Suprapubic skin (tissue), 4 donors: ENCODE results near the gene NFKBIL1. TPM values are rescaled to one million over a fixed set of nuclear protein-coding genes. Genes with fewer than 3 reads are reported as not detected.

Source experiments
- DNase-seq, 2 donors: peaks; one replicate each; pipeline ENCODE4 v3.0.0-alpha.2; 2019; ENCODE audit warnings: low spot score in 2 of 2
- H3K27ac ChIP-seq: fragments of 200-600 bp; sonication (generic); one replicate; pipeline ENCODE4 v1.5.1; 2019
- H3K27me3 ChIP-seq: fragments of 200-600 bp; sonication (generic); one replicate; pipeline ENCODE4 v1.5.1; 2019
- H3K36me3 ChIP-seq: fragments of 200-600 bp; sonication (generic); one replicate; pipeline ENCODE4 v1.5.1; 2019
- H3K4me1 ChIP-seq: fragments of 200-600 bp; sonication (generic); one replicate; pipeline ENCODE4 v1.5.1; 2019
- H3K4me3 ChIP-seq: fragments of 200-600 bp; sonication (generic); one replicate; pipeline ENCODE4 v1.5.1; 2019; ENCODE audit warnings: mild to moderate bottlenecking
- H3K9me3 ChIP-seq: fragments of 200-600 bp; sonication (generic); one replicate; pipeline ENCODE4 v1.5.1; 2019
- EP300 ChIP-seq: sonication (generic); formaldehyde crosslinking; IDR thresholded peaks from one replicate; pipeline ENCODE4 v1.6.1; 2017; ENCODE audit warnings: antibody characterized with exemption
- POLR2A ChIP-seq, 2 donors: fragments of 450-650 bp; IDR thresholded peaks; one replicate each; pipeline ENCODE4 v1.6.1; 2017; ENCODE audit warnings: antibody characterized with exemption in 2 of 2, mild to moderate bottlenecking in 2 of 2, moderate library complexity in 2 of 2
- POLR2AphosphoS5 ChIP-seq, 3 donors: sonication (generic); formaldehyde crosslinking; IDR thresholded peaks; one replicate each; pipeline ENCODE4 v1.6.1; 2017; ENCODE audit warnings: antibody characterized with exemption in 3 of 3
- WGBS: methylation state at CpG from one replicate; pipeline ENCODE4 v1.1.5; 2018; 5-methylcytosine and 5-hydroxymethylcytosine counted together
- total RNA-seq, 4 donors: library from RNA; depleted of rRNA; stranded (reverse); fragments of >200 nt; gene quantifications; one replicate each; pipeline ENCODE4 v1.1.0, GENCODE V29; 2016
- TF ChIP-seq, protein P1 (sequence below), 2 donors: fragments of 200-600 bp in 1 of 2; fragments of 450-650 bp in 1 of 2; sonication (generic) in 1 of 2; IDR thresholded peaks; one replicate each; pipeline ENCODE4 v1.5.1; 2016 to 2019; ENCODE audit warnings: antibody characterized with exemption in 2 of 2, mild to moderate bottlenecking in 1 of 2, moderate library complexity in 1 of 2

The NFKBIL1 gene
- total RNA-seq, 4 donors from 2014 or later = 23.6 to 29.5 (median 25.7) TPM

DNA sequence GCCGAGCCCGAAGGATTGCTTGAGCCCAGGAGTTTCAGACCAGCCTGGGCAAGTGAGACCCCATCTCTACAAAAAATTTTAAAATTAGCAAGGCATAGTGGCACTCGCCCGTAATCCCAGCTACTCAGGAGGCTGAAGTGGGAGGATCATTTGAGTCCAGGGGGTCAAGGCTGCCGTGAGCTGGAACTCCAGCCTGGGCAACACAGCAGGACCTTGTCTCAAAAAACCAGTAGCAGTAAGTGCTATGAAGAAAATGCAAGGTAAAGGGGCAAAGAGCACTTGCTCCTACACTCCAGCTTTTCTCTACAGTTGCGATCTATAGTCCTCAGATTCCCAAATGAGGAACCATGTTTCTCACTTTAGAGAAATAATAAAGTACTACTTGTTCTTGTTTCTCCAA lies 3.8 kb upstream of the NFKBIL1 start:
- no peak for DNase-seq
- peaks cover 57% of the 10 kb centered on the region for H3K4me1 ChIP-seq
- TF ChIP-seq, protein P1, sequence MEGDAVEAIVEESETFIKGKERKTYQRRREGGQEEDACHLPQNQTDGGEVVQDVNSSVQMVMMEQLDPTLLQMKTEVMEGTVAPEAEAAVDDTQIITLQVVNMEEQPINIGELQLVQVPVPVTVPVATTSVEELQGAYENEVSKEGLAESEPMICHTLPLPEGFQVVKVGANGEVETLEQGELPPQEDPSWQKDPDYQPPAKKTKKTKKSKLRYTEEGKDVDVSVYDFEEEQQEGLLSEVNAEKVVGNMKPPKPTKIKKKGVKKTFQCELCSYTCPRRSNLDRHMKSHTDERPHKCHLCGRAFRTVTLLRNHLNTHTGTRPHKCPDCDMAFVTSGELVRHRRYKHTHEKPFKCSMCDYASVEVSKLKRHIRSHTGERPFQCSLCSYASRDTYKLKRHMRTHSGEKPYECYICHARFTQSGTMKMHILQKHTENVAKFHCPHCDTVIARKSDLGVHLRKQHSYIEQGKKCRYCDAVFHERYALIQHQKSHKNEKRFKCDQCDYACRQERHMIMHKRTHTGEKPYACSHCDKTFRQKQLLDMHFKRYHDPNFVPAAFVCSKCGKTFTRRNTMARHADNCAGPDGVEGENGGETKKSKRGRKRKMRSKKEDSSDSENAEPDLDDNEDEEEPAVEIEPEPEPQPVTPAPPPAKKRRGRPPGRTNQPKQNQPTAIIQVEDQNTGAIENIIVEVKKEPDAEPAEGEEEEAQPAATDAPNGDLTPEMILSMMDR (IDR thresholded peaks at IDR 0.05) = no peak
- TF ChIP-seq EP300 (no peak), POLR2AphosphoS5 (IDR thresholded peaks at IDR 0.05) (no peak), POLR2A (IDR thresholded peaks at IDR 0.05) (no peak)
- WGBS = 95% methylated on average over 6 of the region's 6 CpGs
- no peak overlapping the region for H3K27ac ChIP-seq
- H3K4me3 ChIP-seq = no peak overlapping the region
- H3K9me3 ChIP-seq = no peaks in the 10 kb centered on the region
- H3K36me3 ChIP-seq = peaks cover 15% of the 10 kb centered on the region
- H3K27me3 ChIP-seq = no peaks in the 10 kb centered on the region

DNA sequence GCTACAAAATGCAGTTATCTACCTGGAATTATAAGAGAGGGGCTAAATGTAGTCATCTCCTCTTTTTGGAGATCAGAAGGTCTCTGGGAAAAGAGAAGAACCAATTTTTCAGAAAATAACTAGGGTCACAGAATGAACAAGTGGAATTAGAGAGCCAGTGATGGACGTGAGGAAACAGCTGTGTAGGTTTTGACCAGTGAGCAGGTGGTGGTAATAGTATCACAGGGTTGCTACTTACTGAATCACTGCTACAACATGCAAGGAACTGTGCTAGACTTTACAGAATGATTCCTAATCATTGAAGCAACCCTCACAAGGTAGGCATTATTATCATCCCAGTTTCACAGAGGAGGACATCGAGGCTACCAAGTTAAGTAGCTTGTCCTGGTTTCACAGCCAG lies 2.7 kb upstream of the NFKBIL1 start:
- Histone ChIP-seq H3K9me3 (no peaks in the 10 kb centered on the region), H3K4me3 (no peak overlapping the region), H3K27me3 (no peaks in the 10 kb centered on the region), H3K4me1 (peaks cover 46% of the 10 kb centered on the region), H3K27ac (no peak overlapping the region), H3K36me3 (peaks cover 14% of the 10 kb centered on the region)
- 71% methylated on average over 2 of the region's 2 CpGs for WGBS
- DNase-seq = no peak
- TF ChIP-seq, protein P1 (IDR thresholded peaks at IDR 0.05) = no peak
- TF ChIP-seq POLR2AphosphoS5 (IDR thresholded peaks at IDR 0.05) (no peak), EP300 (no peak), POLR2A (IDR thresholded peaks at IDR 0.05) (no peak)

DNA sequence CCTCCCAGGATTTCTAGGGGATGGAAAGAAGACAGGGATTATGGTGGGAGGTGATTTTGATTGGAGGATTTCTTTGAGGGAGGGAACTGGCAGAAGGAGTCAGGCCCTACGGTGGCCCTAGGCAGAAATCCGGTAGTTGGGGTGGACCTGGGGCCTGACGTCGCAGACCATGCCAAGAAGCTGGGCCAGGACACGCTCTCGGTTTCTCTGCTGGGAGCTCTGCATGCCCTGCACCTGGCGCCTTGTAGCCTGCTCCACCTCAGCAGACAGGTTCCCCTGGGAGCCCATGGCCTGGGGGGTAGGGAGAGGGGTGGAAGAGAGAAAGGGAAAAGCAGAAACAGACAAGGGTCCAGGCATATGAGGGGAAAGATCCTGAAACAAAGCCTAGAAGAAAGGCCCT lies 2.1 kb upstream of the NFKBIL1 start:
- no peak for DNase-seq
- no peak overlapping the region for H3K27ac ChIP-seq
- H3K36me3 ChIP-seq = peaks cover 15% of the 10 kb centered on the region
- 62% methylated on average over 7 of the region's 7 CpGs for WGBS
- TF ChIP-seq POLR2AphosphoS5 (IDR thresholded peaks at IDR 0.05) (no peak), EP300 (no peak), POLR2A (IDR thresholded peaks at IDR 0.05) (no peak)
- TF ChIP-seq, protein P1 (IDR thresholded peaks at IDR 0.05) = no peak
- no peak overlapping the region for H3K4me3 ChIP-seq
- H3K9me3 ChIP-seq = no peaks in the 10 kb centered on the region
- peaks cover 40% of the 10 kb centered on the region for H3K4me1 ChIP-seq
- H3K27me3 ChIP-seq = no peaks in the 10 kb centered on the region

DNA sequence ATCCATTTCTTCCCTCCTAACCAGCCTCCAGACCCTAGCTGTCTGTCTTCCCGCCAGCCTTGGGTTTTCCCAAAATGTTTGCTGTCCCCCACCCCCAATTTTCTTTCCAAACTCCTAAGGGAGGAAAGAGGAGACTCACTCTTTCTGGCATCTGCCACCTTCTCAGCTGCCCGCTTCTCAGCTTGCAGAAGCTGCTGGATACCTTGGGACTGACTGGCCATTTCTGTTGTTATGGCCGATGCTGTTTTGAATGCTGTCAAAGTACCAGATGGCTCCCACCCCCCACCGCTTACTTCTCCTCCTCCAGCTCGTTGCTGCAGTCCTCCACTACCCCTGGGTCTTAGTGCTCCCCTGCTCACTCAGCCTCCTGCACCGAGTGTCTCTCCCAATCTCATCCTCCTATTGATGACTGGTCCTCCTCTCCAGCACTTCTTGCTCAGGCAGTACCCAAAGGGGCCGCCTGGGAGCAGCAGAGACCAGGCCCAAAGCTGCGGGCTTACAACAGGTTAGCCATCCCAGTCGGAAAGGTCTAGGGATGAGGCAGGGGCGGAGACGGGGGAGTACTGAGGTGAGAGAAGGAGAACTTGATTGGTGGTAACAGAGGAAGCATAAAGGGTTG lies 960 bp upstream of the NFKBIL1 start, which contains the start of gene ATP6V1G2:
ATP6V1G2 (minus strand) TSS at position 270 of the 619 bp plus-strand sequence; CDS start at position 221, 49 bp downstream.
- Histone ChIP-seq H3K4me3 (peak within 1 kb of the TSS; percentile 40), H3K4me1 (peaks cover 34% of the 10 kb centered on the region), H3K9me3 (no peaks in the 10 kb centered on the region), H3K27me3 (no peaks in the 10 kb centered on the region), H3K27ac (peak within 1 kb of the TSS; percentile 57), H3K36me3 (peaks cover 27% of the 10 kb centered on the region)
- TF ChIP-seq POLR2A (IDR thresholded peaks at IDR 0.05) (no peak), POLR2AphosphoS5 (IDR thresholded peaks at IDR 0.05) (peak in 2 of 3 donors; percentile 17 to 26), EP300 (no peak)
- TF ChIP-seq, protein P1 (IDR thresholded peaks at IDR 0.05) = peak; percentile 97
- WGBS = 6% methylated on average over 11 of the region's 11 CpGs
- DNase-seq = peak; percentile 94 to 95

DNA sequence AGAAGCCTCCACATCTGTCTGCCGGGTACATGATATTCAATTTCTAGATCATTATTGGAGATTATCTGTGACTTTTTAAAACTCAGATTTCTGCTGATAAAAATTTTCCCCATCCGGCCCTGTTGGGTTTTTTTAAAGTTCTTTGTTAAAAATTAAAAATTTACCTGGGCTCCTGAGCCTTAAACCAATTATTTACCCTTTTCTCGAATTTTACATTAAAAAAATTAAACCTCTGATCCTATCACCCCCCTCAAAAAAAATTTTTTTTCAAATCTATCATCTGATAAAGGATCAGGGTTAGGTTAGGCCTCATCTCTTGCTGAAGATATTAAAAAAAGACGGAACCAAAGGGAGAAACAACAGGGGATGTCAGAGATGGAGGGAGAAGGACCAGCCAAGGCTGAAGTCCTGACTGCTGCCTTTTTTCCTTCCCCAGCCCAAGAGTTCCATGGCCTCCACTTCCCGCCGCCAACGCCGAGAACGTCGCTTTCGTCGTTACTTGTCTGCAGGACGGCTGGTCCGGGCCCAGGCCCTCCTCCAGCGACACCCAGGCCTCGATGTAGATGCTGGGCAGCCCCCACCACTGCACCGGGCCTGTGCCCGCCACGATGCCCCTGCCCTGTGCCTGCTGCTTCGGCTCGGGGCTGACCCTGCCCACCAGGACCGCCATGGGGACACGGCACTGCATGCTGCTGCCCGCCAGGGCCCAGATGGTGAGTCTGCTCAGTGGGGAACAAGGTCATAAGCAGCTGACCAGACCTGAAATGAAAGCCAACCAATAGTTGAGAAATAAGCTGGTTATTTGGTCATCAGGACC lies 527 bp downstream of the NFKBIL1 start:
- 78% methylated on average over 24 of the region's 24 CpGs for WGBS
- Histone ChIP-seq H3K27ac (peak overlapping the region; percentile 57), H3K36me3 (peaks cover 34% of the 10 kb centered on the region), H3K4me1 (peaks cover 25% of the 10 kb centered on the region), H3K9me3 (no peaks in the 10 kb centered on the region), H3K27me3 (no peaks in the 10 kb centered on the region), H3K4me3 (peak overlapping the region; percentile 40)
- TF ChIP-seq, protein P1 (IDR thresholded peaks at IDR 0.05) = no peak
- TF ChIP-seq POLR2A (IDR thresholded peaks at IDR 0.05) = no peak
- no peak for TF ChIP-seq POLR2AphosphoS5 (IDR thresholded peaks at IDR 0.05)
- TF ChIP-seq EP300 = no peak
- DNase-seq = peak in 1 of 2 donors; percentile 74
